HEK293 (cell line): ENCODE measurements around the gene RSPH3.
"Not testable (repeated sequence)": the region's sequence is repeated elsewhere in the genome, so short reads cannot be mapped to it uniquely, and the experiment has no call there.

Experiments used
- SETDB1 ChIP-seq: IDR thresholded peaks from one replicate; pipeline ENCODE4 v1.6.1; 2017; ENCODE audit warnings: mild to moderate bottlenecking, low read length, moderate library complexity, mixed read lengths; ENCODE audit not compliant: insufficient read length
- TRIM28 ChIP-seq: IDR thresholded peaks from 2 replicates; pipeline ENCODE4 v1.6.1; 2011; ENCODE audit warnings: low read length, control low read depth, borderline replicate concordance
- ZBTB20 ChIP-seq: fragments of 450-650 bp; formaldehyde crosslinking; IDR thresholded peaks from 2 replicates; pipeline ENCODE4 v1.5.1; 2016; ENCODE audit warnings: missing biosample characterization, missing genetic modification characterization
- ZNF16 ChIP-seq: fragments of 450-650 bp; formaldehyde crosslinking; IDR thresholded peaks from 2 replicates; pipeline ENCODE4 v1.5.1; 2016; ENCODE audit warnings: low read depth, missing biosample characterization, missing genetic modification characterization
- ZNF274 ChIP-seq, 2 experiments: fragments of 200-500 bp in 1 of 2; fragments of 450-650 bp in 1 of 2; sonication (Bioruptor generic) in 1 of 2; formaldehyde crosslinking in 1 of 2; IDR thresholded peaks; 2 replicates each; pipeline versions ENCODE4 v1.5.1 to v1.6.1; 2014 to 2016; ENCODE audit warnings: borderline replicate concordance in 1 of 2, inconsistent platforms in 1 of 2, low read length in 1 of 2, missing biosample characterization in 1 of 2, missing genetic modification characterization in 1 of 2
- ZNF350 ChIP-seq: fragments of 450-650 bp; formaldehyde crosslinking; IDR thresholded peaks from 2 replicates; pipeline ENCODE4 v1.5.0; 2017; ENCODE audit warnings: missing biosample characterization, mild to moderate bottlenecking, missing genetic modification characterization
- ZNF830 ChIP-seq: fragments of 450-650 bp; IDR thresholded peaks from 2 replicates; pipeline ENCODE4 v1.5.0; 2018; ENCODE audit warnings: missing biosample characterization, missing genetic modification characterization, low read depth, mild to moderate bottlenecking, moderate library complexity
- TF ChIP-seq, protein P1 (sequence below): sonication (generic); formaldehyde crosslinking; IDR thresholded peaks from 2 replicates; pipeline ENCODE4 v1.8.1; 2022; ENCODE audit warnings: mild to moderate bottlenecking, moderate library complexity, missing genetic modification reagents
- TF ChIP-seq, protein P2 (sequence below): fragments of 450-650 bp; formaldehyde crosslinking; IDR thresholded peaks from 2 replicates; pipeline ENCODE4 v1.5.1; 2016; ENCODE audit warnings: missing biosample characterization, missing genetic modification characterization
- TF ChIP-seq, protein P3 (sequence below): fragments of 450-650 bp; formaldehyde crosslinking; IDR thresholded peaks from 2 replicates; pipeline ENCODE4 v1.5.1; 2017; ENCODE audit warnings: missing biosample characterization, missing genetic modification characterization
- TF ChIP-seq, protein P4 (sequence below): fragments of 450-650 bp; formaldehyde crosslinking; IDR thresholded peaks from 2 replicates; pipeline ENCODE4 v1.5.1; 2016; ENCODE audit warnings: missing biosample characterization, missing genetic modification characterization
- TF ChIP-seq, protein P5 (sequence below): fragments of 450-650 bp; formaldehyde crosslinking; IDR thresholded peaks from 2 replicates; pipeline ENCODE4 v1.5.1; 2016; ENCODE audit warnings: missing biosample characterization, missing genetic modification characterization
- TF ChIP-seq, protein P6 (sequence below): fragments of 450-650 bp; formaldehyde crosslinking; IDR thresholded peaks from 2 replicates; pipeline ENCODE4 v1.5.1; 2016; ENCODE audit warnings: missing biosample characterization, missing genetic modification characterization

DNA sequence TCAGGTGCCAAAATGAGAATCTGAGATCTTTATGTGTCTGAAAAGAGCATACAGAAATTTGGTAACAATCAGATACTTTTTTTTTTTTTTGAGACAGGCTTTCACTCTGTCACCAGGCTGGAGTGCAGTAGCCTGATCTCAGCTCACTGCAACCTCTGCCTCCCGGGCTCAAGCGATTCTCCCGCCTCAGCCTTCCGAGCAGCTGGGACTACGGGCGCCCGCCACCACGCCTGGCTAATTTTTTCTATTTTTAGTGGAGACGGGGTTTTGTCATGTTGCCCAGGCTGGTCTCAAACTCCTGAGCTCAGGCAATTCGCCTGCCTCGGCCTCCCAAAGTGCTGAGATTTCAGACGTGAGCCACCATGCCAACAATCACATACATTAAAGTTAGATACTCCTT is 38.3 kb upstream of the RSPH3 start:
- TF ChIP-seq, protein P1, sequence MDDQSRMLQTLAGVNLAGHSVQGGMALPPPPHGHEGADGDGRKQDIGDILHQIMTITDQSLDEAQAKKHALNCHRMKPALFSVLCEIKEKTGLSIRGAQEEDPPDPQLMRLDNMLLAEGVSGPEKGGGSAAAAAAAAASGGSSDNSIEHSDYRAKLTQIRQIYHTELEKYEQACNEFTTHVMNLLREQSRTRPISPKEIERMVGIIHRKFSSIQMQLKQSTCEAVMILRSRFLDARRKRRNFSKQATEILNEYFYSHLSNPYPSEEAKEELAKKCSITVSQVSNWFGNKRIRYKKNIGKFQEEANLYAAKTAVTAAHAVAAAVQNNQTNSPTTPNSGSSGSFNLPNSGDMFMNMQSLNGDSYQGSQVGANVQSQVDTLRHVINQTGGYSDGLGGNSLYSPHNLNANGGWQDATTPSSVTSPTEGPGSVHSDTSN (CRISPR knock-in tag), result not testable (repeated sequence)
- TF ChIP-seq, protein P2, sequence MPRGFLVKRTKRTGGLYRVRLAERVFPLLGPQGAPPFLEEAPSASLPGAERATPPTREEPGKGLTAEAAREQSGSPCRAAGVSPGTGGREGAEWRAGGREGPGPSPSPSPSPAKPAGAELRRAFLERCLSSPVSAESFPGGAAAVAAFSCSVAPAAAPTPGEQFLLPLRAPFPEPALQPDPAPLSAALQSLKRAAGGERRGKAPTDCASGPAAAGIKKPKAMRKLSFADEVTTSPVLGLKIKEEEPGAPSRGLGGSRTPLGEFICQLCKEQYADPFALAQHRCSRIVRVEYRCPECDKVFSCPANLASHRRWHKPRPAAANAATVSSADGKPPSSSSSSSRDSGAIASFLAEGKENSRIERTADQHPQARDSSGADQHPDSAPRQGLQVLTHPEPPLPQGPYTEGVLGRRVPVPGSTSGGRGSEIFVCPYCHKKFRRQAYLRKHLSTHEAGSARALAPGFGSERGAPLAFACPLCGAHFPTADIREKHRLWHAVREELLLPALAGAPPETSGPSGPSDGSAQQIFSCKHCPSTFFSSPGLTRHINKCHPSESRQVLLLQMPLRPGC (tag by site-specific recombination), result not testable (repeated sequence)
- TF ChIP-seq, protein P3, sequence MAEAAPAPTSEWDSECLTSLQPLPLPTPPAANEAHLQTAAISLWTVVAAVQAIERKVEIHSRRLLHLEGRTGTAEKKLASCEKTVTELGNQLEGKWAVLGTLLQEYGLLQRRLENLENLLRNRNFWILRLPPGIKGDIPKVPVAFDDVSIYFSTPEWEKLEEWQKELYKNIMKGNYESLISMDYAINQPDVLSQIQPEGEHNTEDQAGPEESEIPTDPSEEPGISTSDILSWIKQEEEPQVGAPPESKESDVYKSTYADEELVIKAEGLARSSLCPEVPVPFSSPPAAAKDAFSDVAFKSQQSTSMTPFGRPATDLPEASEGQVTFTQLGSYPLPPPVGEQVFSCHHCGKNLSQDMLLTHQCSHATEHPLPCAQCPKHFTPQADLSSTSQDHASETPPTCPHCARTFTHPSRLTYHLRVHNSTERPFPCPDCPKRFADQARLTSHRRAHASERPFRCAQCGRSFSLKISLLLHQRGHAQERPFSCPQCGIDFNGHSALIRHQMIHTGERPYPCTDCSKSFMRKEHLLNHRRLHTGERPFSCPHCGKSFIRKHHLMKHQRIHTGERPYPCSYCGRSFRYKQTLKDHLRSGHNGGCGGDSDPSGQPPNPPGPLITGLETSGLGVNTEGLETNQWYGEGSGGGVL (tag by site-specific recombination), result not testable (repeated sequence)
- TF ChIP-seq ZNF350 (tag by site-specific recombination); ZNF16 (tag by site-specific recombination); TRIM28; ZBTB20 (tag by site-specific recombination); ZNF274 (IDR thresholded peaks at IDR 0.05; ENCODE audit: low read length); ZNF274 (tag by site-specific recombination; IDR thresholded peaks at IDR 0.05; ENCODE audit: borderline replicate concordance); ZNF830; SETDB1: not testable (repeated sequence)
- TF ChIP-seq, protein P4, sequence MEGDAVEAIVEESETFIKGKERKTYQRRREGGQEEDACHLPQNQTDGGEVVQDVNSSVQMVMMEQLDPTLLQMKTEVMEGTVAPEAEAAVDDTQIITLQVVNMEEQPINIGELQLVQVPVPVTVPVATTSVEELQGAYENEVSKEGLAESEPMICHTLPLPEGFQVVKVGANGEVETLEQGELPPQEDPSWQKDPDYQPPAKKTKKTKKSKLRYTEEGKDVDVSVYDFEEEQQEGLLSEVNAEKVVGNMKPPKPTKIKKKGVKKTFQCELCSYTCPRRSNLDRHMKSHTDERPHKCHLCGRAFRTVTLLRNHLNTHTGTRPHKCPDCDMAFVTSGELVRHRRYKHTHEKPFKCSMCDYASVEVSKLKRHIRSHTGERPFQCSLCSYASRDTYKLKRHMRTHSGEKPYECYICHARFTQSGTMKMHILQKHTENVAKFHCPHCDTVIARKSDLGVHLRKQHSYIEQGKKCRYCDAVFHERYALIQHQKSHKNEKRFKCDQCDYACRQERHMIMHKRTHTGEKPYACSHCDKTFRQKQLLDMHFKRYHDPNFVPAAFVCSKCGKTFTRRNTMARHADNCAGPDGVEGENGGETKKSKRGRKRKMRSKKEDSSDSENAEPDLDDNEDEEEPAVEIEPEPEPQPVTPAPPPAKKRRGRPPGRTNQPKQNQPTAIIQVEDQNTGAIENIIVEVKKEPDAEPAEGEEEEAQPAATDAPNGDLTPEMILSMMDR (tag by site-specific recombination), result not testable (repeated sequence)
- TF ChIP-seq, protein P5, sequence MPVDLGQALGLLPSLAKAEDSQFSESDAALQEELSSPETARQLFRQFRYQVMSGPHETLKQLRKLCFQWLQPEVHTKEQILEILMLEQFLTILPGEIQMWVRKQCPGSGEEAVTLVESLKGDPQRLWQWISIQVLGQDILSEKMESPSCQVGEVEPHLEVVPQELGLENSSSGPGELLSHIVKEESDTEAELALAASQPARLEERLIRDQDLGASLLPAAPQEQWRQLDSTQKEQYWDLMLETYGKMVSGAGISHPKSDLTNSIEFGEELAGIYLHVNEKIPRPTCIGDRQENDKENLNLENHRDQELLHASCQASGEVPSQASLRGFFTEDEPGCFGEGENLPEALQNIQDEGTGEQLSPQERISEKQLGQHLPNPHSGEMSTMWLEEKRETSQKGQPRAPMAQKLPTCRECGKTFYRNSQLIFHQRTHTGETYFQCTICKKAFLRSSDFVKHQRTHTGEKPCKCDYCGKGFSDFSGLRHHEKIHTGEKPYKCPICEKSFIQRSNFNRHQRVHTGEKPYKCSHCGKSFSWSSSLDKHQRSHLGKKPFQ (tag by site-specific recombination), result not testable (repeated sequence)
- TF ChIP-seq, protein P6, sequence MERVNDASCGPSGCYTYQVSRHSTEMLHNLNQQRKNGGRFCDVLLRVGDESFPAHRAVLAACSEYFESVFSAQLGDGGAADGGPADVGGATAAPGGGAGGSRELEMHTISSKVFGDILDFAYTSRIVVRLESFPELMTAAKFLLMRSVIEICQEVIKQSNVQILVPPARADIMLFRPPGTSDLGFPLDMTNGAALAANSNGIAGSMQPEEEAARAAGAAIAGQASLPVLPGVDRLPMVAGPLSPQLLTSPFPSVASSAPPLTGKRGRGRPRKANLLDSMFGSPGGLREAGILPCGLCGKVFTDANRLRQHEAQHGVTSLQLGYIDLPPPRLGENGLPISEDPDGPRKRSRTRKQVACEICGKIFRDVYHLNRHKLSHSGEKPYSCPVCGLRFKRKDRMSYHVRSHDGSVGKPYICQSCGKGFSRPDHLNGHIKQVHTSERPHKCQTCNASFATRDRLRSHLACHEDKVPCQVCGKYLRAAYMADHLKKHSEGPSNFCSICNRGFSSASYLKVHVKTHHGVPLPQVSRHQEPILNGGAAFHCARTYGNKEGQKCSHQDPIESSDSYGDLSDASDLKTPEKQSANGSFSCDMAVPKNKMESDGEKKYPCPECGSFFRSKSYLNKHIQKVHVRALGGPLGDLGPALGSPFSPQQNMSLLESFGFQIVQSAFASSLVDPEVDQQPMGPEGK (tag by site-specific recombination), result not testable (repeated sequence)
